Endothelial cell of umbilical vein (primary cell): ENCODE measurements around the gene ZMYND11.
A peak's percentile ranks its signal among the peaks of the same experiment; 100 is the strongest.

ENCODE experiments used
- EZH2 ChIP-seq: IDR thresholded peaks from 2 replicates; pipeline ENCODE4 v1.6.1; 2012; ENCODE audit warnings: borderline replicate concordance, low read depth, mild to moderate bottlenecking, moderate library complexity, low read length, inconsistent platforms; ENCODE audit not compliant: severe bottlenecking
- JUN ChIP-seq: IDR thresholded peaks from 2 replicates; pipeline ENCODE4 v1.6.1; 2011; ENCODE audit warnings: borderline replicate concordance, low read depth; ENCODE audit not compliant: insufficient read length, insufficient read depth
- POLR2A ChIP-seq: IDR thresholded peaks from 2 replicates; pipeline ENCODE4 v1.6.1; 2012; ENCODE audit warnings: low read depth, mild to moderate bottlenecking, control low read depth, low read length
- POLR2AphosphoS5 ChIP-seq: IDR thresholded peaks from 2 replicates; pipeline ENCODE4 v1.6.1; 2012; ENCODE audit warnings: low read depth, mild to moderate bottlenecking, control low read depth, low read length, moderate library complexity; ENCODE audit not compliant: insufficient read depth
- TF ChIP-seq, protein P1 (sequence below), 2 donors: IDR thresholded peaks; 1 replicate in 1 of 2; 2 replicates in 1 of 2; pipeline ENCODE4 v1.5.1; 2011; ENCODE audit warnings: low read length in 2 of 2, mild to moderate bottlenecking in 2 of 2, moderate library complexity in 2 of 2, control low read depth in 1 of 2, inconsistent platforms in 1 of 2, low read depth in 1 of 2; ENCODE audit not compliant: insufficient read depth in 1 of 2; ENCODE audit errors: extremely low read depth in 1 of 2

DNA sequence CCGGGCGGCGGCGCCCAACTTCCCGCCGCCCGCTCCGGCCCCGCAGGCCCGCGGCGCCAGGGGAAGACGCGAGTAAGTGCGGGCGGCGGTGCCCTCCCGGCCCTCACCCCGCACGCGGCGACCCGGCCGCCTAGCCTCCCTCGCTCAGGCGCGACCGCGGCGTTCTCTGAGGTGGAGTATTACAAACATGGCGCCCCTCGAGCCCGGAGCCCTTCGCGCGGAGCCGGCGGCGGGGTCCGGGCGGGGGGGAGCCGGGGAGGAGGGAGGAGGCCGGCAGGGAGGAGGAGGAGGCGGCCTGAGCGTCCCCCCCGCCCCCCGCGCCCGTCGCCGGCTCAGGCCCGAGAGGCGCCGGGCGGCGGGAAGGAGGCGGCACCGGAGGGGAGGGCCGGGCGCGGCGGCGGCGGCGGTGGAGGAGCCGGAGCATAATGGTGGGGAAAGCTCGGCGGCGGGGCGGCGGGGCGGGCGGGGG lies at the start of gene ZMYND11:
- TF ChIP-seq, protein P1, sequence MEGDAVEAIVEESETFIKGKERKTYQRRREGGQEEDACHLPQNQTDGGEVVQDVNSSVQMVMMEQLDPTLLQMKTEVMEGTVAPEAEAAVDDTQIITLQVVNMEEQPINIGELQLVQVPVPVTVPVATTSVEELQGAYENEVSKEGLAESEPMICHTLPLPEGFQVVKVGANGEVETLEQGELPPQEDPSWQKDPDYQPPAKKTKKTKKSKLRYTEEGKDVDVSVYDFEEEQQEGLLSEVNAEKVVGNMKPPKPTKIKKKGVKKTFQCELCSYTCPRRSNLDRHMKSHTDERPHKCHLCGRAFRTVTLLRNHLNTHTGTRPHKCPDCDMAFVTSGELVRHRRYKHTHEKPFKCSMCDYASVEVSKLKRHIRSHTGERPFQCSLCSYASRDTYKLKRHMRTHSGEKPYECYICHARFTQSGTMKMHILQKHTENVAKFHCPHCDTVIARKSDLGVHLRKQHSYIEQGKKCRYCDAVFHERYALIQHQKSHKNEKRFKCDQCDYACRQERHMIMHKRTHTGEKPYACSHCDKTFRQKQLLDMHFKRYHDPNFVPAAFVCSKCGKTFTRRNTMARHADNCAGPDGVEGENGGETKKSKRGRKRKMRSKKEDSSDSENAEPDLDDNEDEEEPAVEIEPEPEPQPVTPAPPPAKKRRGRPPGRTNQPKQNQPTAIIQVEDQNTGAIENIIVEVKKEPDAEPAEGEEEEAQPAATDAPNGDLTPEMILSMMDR (IDR thresholded peaks at IDR 0.05; ENCODE audit: extremely low read depth in 1 of 2, insufficient read depth in 1 of 2, low read depth in 1 of 2, low read length in 2 of 2), result no peak
- TF ChIP-seq EZH2 (no peak), POLR2A (peak; percentile 29), JUN (no peak), POLR2AphosphoS5 (no peak)
